ENCODE results near the gene PRKG1.

The PRKG1 gene

GRCh38 chr10:51965451-51965850 is 891.2 kb downstream of the PRKG1 start:
- Histone ChIP-seq H3K27me3 (ENCODE audit: insufficient read depth, low read depth, severe bottlenecking) (no peaks in the 10 kb centered on the region), H3K4me3 (ENCODE audit: low read depth, low read length) (no peak overlapping the region), H3K9me3 (ENCODE audit: severe bottlenecking) (no peaks in the 10 kb centered on the region), H3K36me3 (no peaks in the 10 kb centered on the region), H3K27ac (no peak overlapping the region)
- DNase-seq = no peak
- no peak for TF ChIP-seq CTCF (IDR thresholded peaks at IDR 0.05; ENCODE audit: low read depth, low read length)

- no peak for DNase-seq
- Histone ChIP-seq H3K27ac (no peak overlapping the region), H3K4me3 (ENCODE audit: low read depth, low read length) (no peak overlapping the region), H3K27me3 (ENCODE audit: insufficient read depth, low read depth, severe bottlenecking) (no peaks in the 10 kb centered on the region), H3K9me3 (ENCODE audit: severe bottlenecking) (no peaks in the 10 kb centered on the region), H3K36me3 (no peaks in the 10 kb centered on the region)
- TF ChIP-seq CTCF (IDR thresholded peaks at IDR 0.05; ENCODE audit: low read depth, low read length) = no peak
These were observed 898.6 kb downstream of the PRKG1 start for GRCh38 chr10:51972733-51973346.

- Histone ChIP-seq H3K27ac (no peak overlapping the region), H3K27me3 (ENCODE audit: insufficient read depth, low read depth, severe bottlenecking) (no peaks in the 10 kb centered on the region), H3K9me3 (ENCODE audit: severe bottlenecking) (no peaks in the 10 kb centered on the region), H3K4me3 (ENCODE audit: low read depth, low read length) (no peak overlapping the region), H3K36me3 (no peaks in the 10 kb centered on the region)
- DNase-seq = no peak
- TF ChIP-seq CTCF (IDR thresholded peaks at IDR 0.05; ENCODE audit: low read depth, low read length) = no peak
These were observed 906.5 kb downstream of the PRKG1 start for GRCh38 chr10:51980752-51981151.

- H3K36me3 ChIP-seq = no peaks in the 10 kb centered on the region
- TF ChIP-seq CTCF (IDR thresholded peaks at IDR 0.05; ENCODE audit: low read depth, low read length) = no peak
- no peak overlapping the region for H3K4me3 ChIP-seq (ENCODE audit: low read depth, low read length)
- H3K27ac ChIP-seq = no peak overlapping the region
- DNase-seq = no peak
- H3K27me3 ChIP-seq (ENCODE audit: insufficient read depth, low read depth, severe bottlenecking) = no peaks in the 10 kb centered on the region
- no peaks in the 10 kb centered on the region for H3K9me3 ChIP-seq (ENCODE audit: severe bottlenecking)
These were observed 907.4 kb downstream of the PRKG1 start for GRCh38 chr10:51981731-51982130.

- H3K27me3 ChIP-seq (ENCODE audit: insufficient read depth, low read depth, severe bottlenecking) = no peaks in the 10 kb centered on the region
- TF ChIP-seq CTCF (IDR thresholded peaks at IDR 0.05; ENCODE audit: low read depth, low read length) = no peak
- no peaks in the 10 kb centered on the region for H3K9me3 ChIP-seq (ENCODE audit: severe bottlenecking)
- no peak for DNase-seq
- H3K36me3 ChIP-seq = no peaks in the 10 kb centered on the region
- no peak overlapping the region for H3K27ac ChIP-seq
- H3K4me3 ChIP-seq (ENCODE audit: low read depth, low read length) = no peak overlapping the region
These were observed 909.2 kb downstream of the PRKG1 start for GRCh38 chr10:51983481-51983880.

GRCh38 chr10:51985336-51985735 is 911.0 kb downstream of the PRKG1 start:
- Histone ChIP-seq H3K9me3 (ENCODE audit: severe bottlenecking) (no peaks in the 10 kb centered on the region), H3K27me3 (ENCODE audit: insufficient read depth, low read depth, severe bottlenecking) (no peaks in the 10 kb centered on the region), H3K36me3 (no peaks in the 10 kb centered on the region), H3K4me3 (ENCODE audit: low read depth, low read length) (no peak overlapping the region), H3K27ac (no peak overlapping the region)
- TF ChIP-seq CTCF (IDR thresholded peaks at IDR 0.05; ENCODE audit: low read depth, low read length) = no peak
- no peak for DNase-seq

Measured in WERI-Rb-1 (cell line).